ENCODE measurements around the gene NPY4R. TPM values are rescaled to one million over a fixed set of nuclear protein-coding genes. Genes with fewer than 3 reads are reported as not detected.
"Not testable (repeated sequence)": the region's sequence is repeated elsewhere in the genome, so short reads cannot be mapped to it uniquely, and the experiment has no call there.

The NPY4R gene
- total RNA-seq, 2 donors from 2014 or later: not detected

DNA sequence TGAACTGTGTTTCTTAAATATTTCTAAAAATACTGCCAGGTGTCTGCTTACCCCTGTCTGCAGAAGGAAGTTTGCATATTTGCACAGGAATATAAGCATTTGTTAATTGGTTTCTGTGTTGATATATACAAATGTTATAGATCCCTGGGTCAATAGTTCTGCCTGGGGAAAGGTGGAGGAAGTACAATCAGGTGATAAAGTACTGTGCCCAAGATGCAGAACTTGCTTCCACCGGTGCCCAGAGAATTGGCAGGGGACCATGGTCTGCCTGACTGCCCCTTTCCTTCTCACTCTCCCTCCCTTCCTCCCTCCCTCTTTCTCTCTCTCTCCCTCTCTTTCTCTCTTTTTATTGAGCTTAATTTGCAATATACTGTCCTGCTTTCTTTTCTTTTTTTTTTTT, 22.3 kb downstream of the NPY4R start:
- not testable (repeated sequence) for H3K36me3 Mint-ChIP-seq (ENCODE audit: low read depth); DNase-seq; H3K27me3 Mint-ChIP-seq; ATAC-seq; H3K4me1 Mint-ChIP-seq; H3K27ac Mint-ChIP-seq; H3K4me3 Mint-ChIP-seq; H3K9me3 ChIP-seq (ENCODE audit: control insufficient read depth, low read length, poor library complexity, severe bottlenecking)

DNA sequence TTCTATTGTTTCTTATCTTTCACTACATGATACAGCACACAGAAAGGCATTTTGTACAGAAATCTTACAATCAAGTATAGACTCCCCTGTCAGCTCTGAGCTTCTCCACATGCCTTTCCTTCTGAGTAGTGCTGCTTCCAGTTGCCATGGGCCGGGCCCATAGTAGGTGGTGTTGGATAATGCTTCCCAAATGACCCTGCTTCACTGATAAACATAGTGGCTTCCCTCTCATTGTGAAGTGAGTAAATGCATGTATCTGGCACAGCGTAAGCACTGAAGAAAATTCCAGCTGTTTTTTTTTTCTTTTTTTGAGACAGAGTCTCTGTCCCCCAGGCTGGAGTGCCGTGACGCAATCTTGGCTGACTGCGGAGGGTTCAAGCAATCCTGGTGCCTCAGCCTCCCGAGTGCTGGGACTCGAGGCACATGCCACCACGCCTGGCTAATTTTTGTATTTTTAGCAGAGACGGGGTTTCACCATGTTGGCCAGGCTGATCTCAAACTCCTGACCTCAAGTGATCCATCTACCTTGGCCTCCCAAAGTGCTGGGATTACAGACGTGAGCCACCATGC, 23.0 kb downstream of the NPY4R start:
- not testable (repeated sequence) for ATAC-seq; H3K9me3 ChIP-seq (ENCODE audit: control insufficient read depth, low read length, poor library complexity, severe bottlenecking); DNase-seq; H3K4me3 Mint-ChIP-seq; H3K27me3 Mint-ChIP-seq; H3K36me3 Mint-ChIP-seq (ENCODE audit: low read depth); H3K4me1 Mint-ChIP-seq; H3K27ac Mint-ChIP-seq

DNA sequence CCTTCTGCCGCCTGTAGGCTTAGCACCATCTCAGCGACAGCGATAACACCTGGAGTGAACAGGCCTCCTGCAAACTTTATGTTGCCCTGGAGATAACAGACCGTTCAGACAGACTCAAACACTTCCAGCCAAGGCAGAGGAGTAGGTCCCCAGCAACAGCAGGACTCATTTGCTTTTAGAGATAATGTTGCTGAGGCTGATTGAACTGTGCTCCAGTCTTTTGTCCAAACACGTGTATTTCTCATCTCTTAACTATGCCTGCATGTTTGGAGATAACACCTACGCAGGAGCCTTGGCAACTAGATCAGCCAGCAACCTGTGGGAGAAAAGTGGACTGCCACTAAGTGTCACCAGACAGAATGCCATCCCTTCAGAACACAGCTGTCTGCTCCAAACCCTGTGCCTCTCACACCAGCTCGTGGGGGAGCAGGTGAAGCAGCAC, 23.9 kb downstream of the NPY4R start:
- not testable (repeated sequence) for DNase-seq; H3K27me3 Mint-ChIP-seq; H3K36me3 Mint-ChIP-seq (ENCODE audit: low read depth); H3K4me3 Mint-ChIP-seq; H3K4me1 Mint-ChIP-seq; H3K9me3 ChIP-seq (ENCODE audit: control insufficient read depth, low read length, poor library complexity, severe bottlenecking); ATAC-seq; H3K27ac Mint-ChIP-seq

DNA sequence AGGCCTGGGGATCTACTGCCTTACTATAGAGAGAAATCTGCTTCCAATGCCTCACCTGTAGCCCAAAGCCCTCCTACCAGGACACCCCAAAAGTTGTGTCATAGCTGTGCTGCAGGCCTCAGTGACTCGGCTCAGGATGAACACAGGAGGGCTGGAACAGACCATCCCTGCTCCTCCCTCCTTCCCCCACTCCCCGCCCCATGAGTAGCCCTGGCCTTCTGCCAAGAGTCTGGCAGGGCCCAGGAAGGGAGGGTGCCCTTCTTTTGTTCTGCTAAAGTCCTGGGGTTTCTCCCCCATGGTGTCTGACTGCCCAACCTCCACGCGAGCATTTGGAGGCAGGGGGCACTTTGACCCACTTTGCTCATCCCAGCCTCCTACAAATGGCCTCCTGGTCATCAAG, 24.8 kb downstream of the NPY4R start:
- H3K27me3 Mint-ChIP-seq; ATAC-seq; H3K4me1 Mint-ChIP-seq; DNase-seq; H3K9me3 ChIP-seq (ENCODE audit: control insufficient read depth, low read length, poor library complexity, severe bottlenecking); H3K36me3 Mint-ChIP-seq (ENCODE audit: low read depth); H3K4me3 Mint-ChIP-seq; H3K27ac Mint-ChIP-seq: not testable (repeated sequence)

DNA sequence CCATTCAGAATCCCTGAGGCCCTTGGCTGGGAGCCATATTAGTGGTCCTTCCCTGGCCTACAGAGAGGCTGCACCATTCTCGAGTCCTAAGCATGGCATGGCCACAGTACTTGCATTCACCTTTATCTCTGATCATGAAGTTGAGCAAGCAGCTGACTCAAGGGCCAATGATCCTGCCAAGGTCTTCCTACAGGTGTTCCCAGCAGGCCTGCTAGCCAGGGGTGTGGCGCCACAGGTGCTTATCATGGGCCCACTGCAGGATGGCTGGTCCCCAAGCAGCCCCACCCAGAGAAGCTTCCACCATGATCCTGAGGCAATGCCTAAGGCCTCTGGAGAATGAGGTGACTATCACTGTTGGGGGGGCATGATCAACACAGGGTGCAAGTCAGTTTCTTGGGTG, 42.2 kb downstream of the NPY4R start:
- not testable (repeated sequence) for H3K27ac Mint-ChIP-seq; H3K36me3 Mint-ChIP-seq (ENCODE audit: low read depth); H3K4me1 Mint-ChIP-seq; H3K4me3 Mint-ChIP-seq; H3K9me3 ChIP-seq (ENCODE audit: control insufficient read depth, low read length, poor library complexity, severe bottlenecking); DNase-seq; ATAC-seq; H3K27me3 Mint-ChIP-seq

DNA sequence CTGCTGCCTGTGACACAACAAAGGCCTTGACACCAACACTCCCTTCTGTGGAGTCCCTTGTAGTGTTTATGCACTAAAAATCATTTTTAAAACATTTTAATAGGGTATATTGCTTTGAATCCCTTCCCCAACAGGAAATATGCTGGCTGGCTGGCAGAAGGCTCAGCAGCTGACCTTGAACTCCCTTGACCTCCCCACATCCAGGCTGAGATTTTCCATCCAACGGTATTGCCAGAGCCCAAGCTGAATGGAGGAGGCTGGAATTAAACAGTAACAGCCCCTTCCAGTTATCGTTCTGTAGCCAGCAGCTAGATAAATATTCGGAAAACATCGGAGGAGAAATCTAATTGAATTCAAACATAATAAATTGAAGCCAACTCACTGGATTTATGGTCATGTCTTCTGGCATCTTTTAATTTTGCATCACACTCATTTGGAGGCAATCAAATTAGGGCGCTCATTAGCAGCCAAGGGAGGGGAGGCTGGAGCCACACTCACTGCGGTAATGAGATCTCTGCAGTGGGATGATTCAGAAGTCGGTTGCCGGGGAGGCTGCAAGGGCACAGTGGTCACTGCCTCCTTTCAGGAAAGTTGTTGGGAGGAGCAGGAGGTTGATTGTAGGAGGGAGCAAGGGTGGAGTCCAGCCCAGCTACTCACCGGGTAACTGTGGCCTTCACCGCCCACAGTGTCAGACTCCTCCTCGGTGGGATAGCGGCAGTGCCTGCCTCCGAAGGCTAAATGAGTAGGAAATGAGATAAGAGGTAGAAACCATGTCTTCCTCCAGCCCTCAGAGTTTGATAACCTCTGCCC, 46.0 kb downstream of the NPY4R start:
- not testable (repeated sequence) for H3K36me3 Mint-ChIP-seq (ENCODE audit: low read depth); H3K27ac Mint-ChIP-seq; H3K4me3 Mint-ChIP-seq; ATAC-seq; H3K9me3 ChIP-seq (ENCODE audit: control insufficient read depth, low read length, poor library complexity, severe bottlenecking); H3K4me1 Mint-ChIP-seq; H3K27me3 Mint-ChIP-seq; DNase-seq

DNA sequence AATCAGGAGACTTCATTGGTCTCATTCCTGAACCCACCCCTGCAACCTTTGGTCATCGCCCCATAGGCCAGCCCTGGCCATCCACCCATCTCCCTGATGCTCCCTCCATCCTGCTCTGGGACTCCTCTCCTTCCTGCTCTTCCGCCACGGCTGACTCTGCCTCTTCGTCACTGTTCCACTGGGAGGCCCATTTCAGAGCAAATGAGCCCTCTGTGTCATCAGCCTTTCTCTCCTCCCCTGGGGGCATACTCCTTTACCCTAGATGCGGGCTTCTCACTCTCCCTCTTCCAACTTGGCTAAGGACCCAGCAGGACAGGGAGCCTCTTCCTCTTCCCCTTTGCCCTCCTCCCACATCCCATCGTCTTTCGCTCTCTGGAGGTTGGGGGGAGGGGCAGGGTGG, 47.5 kb downstream of the NPY4R start:
- not testable (repeated sequence) for H3K27me3 Mint-ChIP-seq; H3K36me3 Mint-ChIP-seq (ENCODE audit: low read depth); H3K4me3 Mint-ChIP-seq; H3K9me3 ChIP-seq (ENCODE audit: control insufficient read depth, low read length, poor library complexity, severe bottlenecking); H3K4me1 Mint-ChIP-seq; H3K27ac Mint-ChIP-seq; DNase-seq; ATAC-seq

DNA sequence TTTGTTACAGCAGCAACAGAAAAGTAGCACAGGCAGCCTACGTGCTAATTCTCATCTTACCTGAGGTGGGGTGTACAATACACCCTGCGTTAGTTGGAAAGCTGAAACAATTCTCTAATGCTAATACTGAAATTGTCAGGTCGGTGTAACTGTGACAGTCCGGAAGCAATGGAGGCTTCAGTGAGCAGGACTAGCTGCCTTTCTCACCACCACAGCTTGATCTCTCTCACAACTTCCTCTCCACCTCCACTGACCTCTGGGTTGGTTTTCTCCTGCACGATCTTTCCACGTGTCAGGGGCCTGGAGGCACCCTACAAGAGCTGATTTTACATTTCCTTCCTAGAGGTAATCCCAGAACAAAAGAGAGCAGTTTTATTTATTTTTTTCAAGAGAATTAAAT, 50.5 kb downstream of the NPY4R start:
- not testable (repeated sequence) for H3K4me1 Mint-ChIP-seq; DNase-seq; H3K9me3 ChIP-seq (ENCODE audit: control insufficient read depth, low read length, poor library complexity, severe bottlenecking); H3K4me3 Mint-ChIP-seq; H3K36me3 Mint-ChIP-seq (ENCODE audit: low read depth); H3K27me3 Mint-ChIP-seq; H3K27ac Mint-ChIP-seq; ATAC-seq

DNA sequence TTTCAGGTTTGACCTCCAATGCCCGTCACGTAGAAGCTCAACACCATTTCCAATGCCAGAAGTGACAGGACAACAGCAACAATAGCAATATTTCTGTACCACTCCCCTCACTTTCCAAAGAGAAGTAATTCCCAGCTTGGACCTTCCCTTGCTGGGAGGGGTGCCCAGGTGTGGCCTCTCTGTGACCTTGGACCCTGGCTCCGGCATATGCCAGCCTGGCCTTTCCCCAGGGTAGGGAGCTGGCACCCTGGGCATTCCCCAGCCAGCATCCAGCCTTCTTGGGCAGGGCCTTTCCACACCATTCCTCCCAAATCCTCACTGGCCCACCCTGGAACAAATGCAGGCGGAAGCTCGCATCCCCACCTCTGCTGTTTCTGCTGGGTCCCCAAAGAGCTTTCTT, 53.1 kb downstream of the NPY4R start:
- ATAC-seq; H3K27me3 Mint-ChIP-seq; H3K36me3 Mint-ChIP-seq (ENCODE audit: low read depth); DNase-seq; H3K27ac Mint-ChIP-seq; H3K4me3 Mint-ChIP-seq; H3K4me1 Mint-ChIP-seq; H3K9me3 ChIP-seq (ENCODE audit: control insufficient read depth, low read length, poor library complexity, severe bottlenecking): not testable (repeated sequence)

DNA sequence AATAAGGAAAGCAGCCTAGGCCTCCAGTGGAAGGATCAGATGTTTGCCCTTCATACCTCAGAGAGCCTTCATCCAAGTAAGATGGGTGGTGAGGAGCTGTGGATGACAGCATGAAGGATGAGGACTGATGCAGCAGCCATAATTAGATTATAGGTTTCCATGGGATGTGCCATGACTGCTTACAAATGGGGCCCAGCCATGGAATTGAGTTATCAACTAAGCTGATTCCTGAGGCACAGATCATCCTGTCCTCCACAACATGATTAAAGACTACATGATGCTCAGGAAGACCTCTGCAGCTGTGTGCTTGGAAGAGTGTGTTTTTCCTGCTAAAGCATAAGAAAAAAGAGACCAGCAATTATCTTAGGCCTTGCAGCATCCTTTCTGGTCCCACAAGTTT, 54.6 kb downstream of the NPY4R start:
- not testable (repeated sequence) for H3K4me1 Mint-ChIP-seq; H3K4me3 Mint-ChIP-seq; DNase-seq; H3K9me3 ChIP-seq (ENCODE audit: control insufficient read depth, low read length, poor library complexity, severe bottlenecking); H3K36me3 Mint-ChIP-seq (ENCODE audit: low read depth); H3K27ac Mint-ChIP-seq; H3K27me3 Mint-ChIP-seq; ATAC-seq

Other genes with a start within 250 kb of the NPY4R start
- gene ANTXRL, start 179.0 kb downstream of the NPY4R start, total RNA-seq: not detected
- not detected for gene ANXA8L1, start 90.2 kb downstream of the NPY4R start, total RNA-seq
- gene GPRIN2, start 90.7 kb upstream of the NPY4R start, total RNA-seq: not detected
- gene SYT15, start 113.2 kb upstream of the NPY4R start, total RNA-seq: 1 to 10 TPM; 1.0 to 1.1 TPM

Measured in T-helper 17 cell (primary cell).